OCI-LY7 (cell line): Measurements from ENCODE around the gene SYT9.

Experiments
- CTCF ChIP-seq: fragments of 200-600 bp; sonication (generic); conservative IDR thresholded peaks from 2 replicates; pipeline ENCODE4 v1.5.1; 2014; ENCODE audit warnings: mild to moderate bottlenecking, antibody characterized with exemption, low read length, moderate library complexity, mixed read lengths
- EZH2phosphoT487 ChIP-seq: fragments of 200-600 bp; sonication (generic); IDR thresholded peaks from 2 replicates; pipeline ENCODE4 v1.6.1; 2018; ENCODE audit warnings: low read depth, borderline replicate concordance, mild to moderate bottlenecking, mixed run types, antibody characterized with exemption, low read length, moderate library complexity, mixed read lengths

DNA sequence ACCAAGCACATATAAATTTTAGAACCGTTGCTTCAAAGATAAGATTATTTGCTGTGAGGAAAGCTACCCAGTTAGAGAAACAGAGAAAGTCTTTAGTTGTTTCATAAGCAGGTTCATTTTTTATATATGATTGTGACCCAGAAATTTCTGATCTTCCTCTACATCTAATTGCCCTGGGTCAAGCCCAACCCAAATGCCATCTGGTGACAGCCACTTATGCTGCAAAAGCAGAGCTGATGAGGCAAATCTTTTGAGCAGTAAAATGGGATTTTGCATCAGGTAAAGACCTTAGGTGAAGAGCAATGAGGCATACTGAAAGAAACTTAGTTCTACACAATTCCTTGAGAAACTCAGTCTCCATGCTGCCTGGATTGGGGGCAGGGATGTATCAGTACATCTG lies 28.0 kb downstream of the SYT9 start:
- TF ChIP-seq CTCF (no peak), EZH2phosphoT487 (no peak)
